Bronchus fibroblast of lung (primary cell): ENCODE results near the gene MAP3K12. TPM values are rescaled to one million over a fixed set of nuclear protein-coding genes. Genes with fewer than 3 reads are reported as not detected.

Experiments
- total RNA-seq: library from RNA; depleted of rRNA; stranded (reverse); fragments of >200 nt; gene quantifications from 2 replicates; pipeline ENCODE4 v1.2.3, GENCODE V29; 2015

MAP3K12 gene
- 17.1 and 18.7 TPM in 2 replicates for total RNA-seq

GRCh38 chr12:53499266-53500141, at the start of gene MAP3K12:
MAP3K12 (minus strand) TSS chr12:53499458; CDS start chr12:53487391, 12,067 bp downstream.

GRCh38 chr12:53506881-53507602, 7.8 kb upstream of the MAP3K12 start, which contains the start of gene NPFF:
NPFF (minus strand) TSS chr12:53507484; CDS start chr12:53507474, 10 bp downstream.

GRCh38 chr12:53500776-53501614, 1.7 kb upstream of the MAP3K12 start, which contains the start of gene TARBP2:
TARBP2 (plus strand) TSS chr12:53501283; CDS start chr12:53501409, 126 bp downstream.

GRCh38 chr12:53451661-53452158, 47.5 kb downstream of the MAP3K12 start, which contains the start of gene PCBP2:
PCBP2 (plus strand) TSS chr12:53452102; CDS start chr12:53454801, 2,699 bp downstream.

GRCh38 chr12:53441040-53441833, 58.0 kb downstream of the MAP3K12 start, which contains the start of gene PRR13:
PRR13 (plus strand) TSS chr12:53441734; CDS start chr12:53442715, 981 bp downstream.

Other genes with a start within 250 kb of the MAP3K12 start
- 12.4 and 13.2 TPM in 2 replicates for gene ESPL1, start 231.2 kb downstream of the MAP3K12 start, total RNA-seq
- gene PFDN5, start 203.9 kb downstream of the MAP3K12 start, total RNA-seq: 364 and 411 TPM in 2 replicates
- gene MYG1, start 199.8 kb downstream of the MAP3K12 start, total RNA-seq: 73.4 and 73.5 TPM in 2 replicates
- 95.6 and 105 TPM in 2 replicates for gene AAAS, start 177.8 kb downstream of the MAP3K12 start, total RNA-seq
- not detected in 2 replicates for gene SP7, start 163.1 kb downstream of the MAP3K12 start, total RNA-seq
- 32.4 and 34.3 TPM in 2 replicates for gene SP1, start 119.3 kb downstream of the MAP3K12 start, total RNA-seq
- gene AMHR2, start 75.6 kb downstream of the MAP3K12 start, total RNA-seq: not detected in 2 replicates
- gene PRR13, start 57.7 kb downstream of the MAP3K12 start, total RNA-seq: 115 and 126 TPM in 2 replicates
- 125 and 136 TPM in 2 replicates for gene PCBP2, start 47.4 kb downstream of the MAP3K12 start, total RNA-seq
- gene TARBP2, start 1.8 kb upstream of the MAP3K12 start, total RNA-seq: 48.2 and 48.4 TPM in 2 replicates
- not detected in 2 replicates for gene NPFF, start 8.0 kb upstream of the MAP3K12 start, total RNA-seq
- 8.5 and 10.4 TPM in 2 replicates for gene ATF7, start 126.9 kb upstream of the MAP3K12 start, total RNA-seq
- gene ATP5MC2, start 176.6 kb upstream of the MAP3K12 start, total RNA-seq: 541 and 613 TPM in 2 replicates
- gene CALCOCO1, start 228.0 kb upstream of the MAP3K12 start, total RNA-seq: 40.6 and 42.5 TPM in 2 replicates